T-helper 2 cell treated with Interferon-gamma antibody and Interleukin-4, amounts not matched to agents 5 μg/mL and 100 μg/mL, for 36 hours (primary cell): ENCODE results near the gene EFCAB14.
"Not testable (repeated sequence)": the region's sequence is repeated elsewhere in the genome, so short reads cannot be mapped to it uniquely, and the experiment has no call there.

ENCODE experiments used
- DNase-seq: peaks from one replicate; pipeline ENCODE4 v3.0.0; 2021; ENCODE audit warnings: low spot score
- H3K27ac Mint-ChIP-seq: one replicate; pipeline ENCODE4 v1.8.0; 2021; ENCODE audit warnings: mild to moderate bottlenecking, mixed read lengths
- H3K27me3 Mint-ChIP-seq: one replicate; pipeline ENCODE4 v1.8.0; 2021; ENCODE audit warnings: low read depth, mixed read lengths
- H3K36me3 Mint-ChIP-seq: one replicate; pipeline ENCODE4 v1.8.0; 2021; ENCODE audit warnings: low read depth, mixed read lengths
- H3K4me1 Mint-ChIP-seq: one replicate; pipeline ENCODE4 v1.8.0; 2021; ENCODE audit warnings: low read depth, mixed read lengths
- H3K4me3 Mint-ChIP-seq: one replicate; pipeline ENCODE4 v1.8.0; 2022; ENCODE audit warnings: mild to moderate bottlenecking, moderate library complexity, mixed read lengths
- H3K9me3 Mint-ChIP-seq: one replicate; pipeline ENCODE4 v1.8.0; 2021; ENCODE audit warnings: mixed read lengths

Gene EFCAB14

DNA sequence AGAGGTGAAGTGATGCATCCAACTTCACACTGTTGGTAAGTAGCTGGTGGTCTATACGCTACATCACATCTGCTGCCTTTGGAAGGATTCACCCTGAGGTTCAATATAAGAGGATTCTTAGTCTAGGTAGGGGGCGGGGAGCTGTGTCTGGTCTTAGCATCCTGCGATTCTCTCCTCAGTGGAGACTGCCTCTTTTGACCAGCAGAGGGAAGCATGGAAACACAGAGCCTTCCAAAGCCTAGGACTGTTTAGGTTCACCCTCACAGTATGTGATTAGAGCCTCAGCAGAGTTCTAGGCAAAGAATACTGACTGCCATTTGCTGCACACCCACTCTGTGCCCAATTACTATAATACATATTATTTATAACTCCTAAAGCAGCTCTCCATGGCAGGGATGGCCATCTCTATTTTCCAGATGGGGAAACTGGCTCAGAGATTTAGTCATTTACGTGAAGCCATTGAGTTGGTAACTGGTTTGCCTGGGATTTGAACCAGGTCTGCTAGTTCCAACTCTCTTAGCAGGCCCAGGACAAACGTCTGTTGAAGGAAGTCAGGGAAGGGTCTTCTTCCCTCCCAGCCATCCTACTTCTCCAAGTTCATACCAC lies 28.9 kb upstream of the EFCAB14 start:
- no peaks in the 10 kb centered on the region for H3K4me1 Mint-ChIP-seq
- H3K27ac Mint-ChIP-seq = no peak overlapping the region
- no peak for DNase-seq
- peaks cover 17% of the 10 kb centered on the region for H3K27me3 Mint-ChIP-seq
- H3K36me3 Mint-ChIP-seq = no peaks in the 10 kb centered on the region
- H3K9me3 Mint-ChIP-seq = no peaks in the 10 kb centered on the region
- no peak overlapping the region for H3K4me3 Mint-ChIP-seq

GRCh38 chr1:46742069-46742468 lies 23.2 kb upstream of the EFCAB14 start:
- DNase-seq = no peak
- Mint-ChIP-seq H3K4me1 (no peaks in the 10 kb centered on the region), H3K4me3 (no peak overlapping the region), H3K27me3 (peaks cover 20% of the 10 kb centered on the region), H3K9me3 (no peaks in the 10 kb centered on the region), H3K27ac (no peak overlapping the region), H3K36me3 (no peaks in the 10 kb centered on the region)

DNA sequence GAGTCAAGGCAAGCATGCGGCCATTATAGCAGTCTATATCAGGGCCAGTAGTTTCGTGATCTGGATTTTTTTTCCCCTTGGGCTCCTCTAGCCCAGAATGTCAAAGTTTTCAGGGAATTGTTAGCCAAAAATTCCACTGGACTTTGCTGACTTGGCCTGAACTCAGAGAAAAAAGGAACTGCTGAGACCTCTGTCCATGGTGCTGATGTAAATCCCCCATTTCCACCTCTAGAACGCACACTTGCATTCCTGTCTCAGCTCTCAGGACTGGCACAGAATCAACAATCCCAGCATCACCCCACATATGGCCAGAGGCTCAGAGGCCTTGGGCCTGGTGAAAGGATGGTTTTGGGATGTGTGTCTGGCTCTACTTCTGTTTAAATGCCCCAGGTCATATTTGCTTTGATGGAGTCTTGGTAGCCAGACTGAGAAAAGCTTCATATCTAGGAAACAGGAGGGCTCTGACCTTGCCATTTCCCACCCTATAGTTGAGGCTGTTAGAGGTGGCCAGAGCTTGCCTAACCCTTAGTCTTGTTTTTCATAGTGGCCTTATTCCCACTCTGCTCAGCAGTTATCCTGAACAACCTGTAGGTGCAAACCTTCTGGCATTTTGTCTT lies 16.9 kb upstream of the EFCAB14 start:
- peaks cover 5% of the 10 kb centered on the region for H3K27me3 Mint-ChIP-seq
- no peaks in the 10 kb centered on the region for H3K9me3 Mint-ChIP-seq
- no peaks in the 10 kb centered on the region for H3K36me3 Mint-ChIP-seq
- no peak overlapping the region for H3K4me3 Mint-ChIP-seq
- no peaks in the 10 kb centered on the region for H3K4me1 Mint-ChIP-seq
- no peak overlapping the region for H3K27ac Mint-ChIP-seq
- no peak for DNase-seq

GRCh38 chr1:46728327-46728873 lies 9.5 kb upstream of the EFCAB14 start:
- H3K27me3 Mint-ChIP-seq = peaks cover 26% of the 10 kb centered on the region
- not testable (repeated sequence) for H3K27ac Mint-ChIP-seq, H3K36me3 Mint-ChIP-seq

GRCh38 chr1:46725736-46726108 lies 6.8 kb upstream of the EFCAB14 start:
- no peak overlapping the region for H3K27ac Mint-ChIP-seq
- no peaks in the 10 kb centered on the region for H3K9me3 Mint-ChIP-seq
- H3K36me3 Mint-ChIP-seq = no peaks in the 10 kb centered on the region
- H3K27me3 Mint-ChIP-seq = peaks cover 19% of the 10 kb centered on the region
- no peak for DNase-seq
- peaks cover 2% of the 10 kb centered on the region for H3K4me1 Mint-ChIP-seq
- no peak overlapping the region for H3K4me3 Mint-ChIP-seq

More at GRCh38 chr1:46728327-46728873, 9.5 kb upstream of the EFCAB14 start:
- not testable (repeated sequence) for H3K9me3 Mint-ChIP-seq, DNase-seq, H3K4me1 Mint-ChIP-seq, H3K4me3 Mint-ChIP-seq

- Mint-ChIP-seq H3K27me3 (peaks cover 18% of the 10 kb centered on the region), H3K9me3 (no peaks in the 10 kb centered on the region), H3K4me1 (peaks cover 2% of the 10 kb centered on the region), H3K4me3 (no peak overlapping the region), H3K27ac (no peak overlapping the region), H3K36me3 (no peaks in the 10 kb centered on the region)
- peak; percentile 55 for DNase-seq
These were observed 6.2 kb upstream of the EFCAB14 start for GRCh38 chr1:46724991-46725735.

GRCh38 chr1:46723901-46724300 lies 5.0 kb upstream of the EFCAB14 start:
- Mint-ChIP-seq H3K9me3 (no peaks in the 10 kb centered on the region), H3K27me3 (peaks cover 18% of the 10 kb centered on the region), H3K27ac (no peak overlapping the region), H3K36me3 (no peaks in the 10 kb centered on the region), H3K4me3 (no peak overlapping the region), H3K4me1 (peaks cover 10% of the 10 kb centered on the region)
- no peak for DNase-seq

DNA sequence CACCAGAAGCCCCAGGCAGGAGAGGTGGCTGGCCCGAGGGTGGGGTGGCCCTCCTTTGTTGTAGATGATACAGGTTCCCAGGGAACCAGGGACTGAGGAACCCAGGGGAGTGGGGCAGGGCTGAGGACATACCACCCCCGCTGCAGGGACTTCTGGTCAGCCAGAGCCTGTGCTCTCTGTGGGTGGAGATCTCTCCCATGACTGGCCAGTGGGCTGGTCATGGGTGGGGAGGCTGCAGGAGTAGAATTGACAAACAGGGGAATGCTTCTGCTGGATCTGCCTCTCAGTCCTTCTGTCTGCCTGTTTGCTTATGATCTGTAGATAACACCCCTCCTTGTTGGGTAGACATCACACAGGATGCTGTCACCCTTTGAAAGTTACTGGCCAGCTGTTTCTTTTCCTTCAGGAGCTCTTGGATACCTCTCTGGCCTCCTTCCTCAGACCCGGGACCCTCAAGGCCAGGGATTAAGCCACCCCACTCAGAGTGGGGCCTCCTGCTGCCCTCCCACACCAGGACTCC lies 2.8 kb upstream of the EFCAB14 start:
- Mint-ChIP-seq H3K27ac (no peak overlapping the region), H3K27me3 (peaks cover 11% of the 10 kb centered on the region), H3K4me3 (no peak overlapping the region), H3K9me3 (no peaks in the 10 kb centered on the region), H3K36me3 (peaks cover 10% of the 10 kb centered on the region), H3K4me1 (peaks cover 23% of the 10 kb centered on the region)
- DNase-seq = no peak

GRCh38 chr1:46721204-46721603 lies 2.3 kb upstream of the EFCAB14 start:
- Mint-ChIP-seq H3K27me3 (peaks cover 7% of the 10 kb centered on the region), H3K27ac (no peak overlapping the region), H3K36me3 (peaks cover 14% of the 10 kb centered on the region), H3K4me1 (peaks cover 29% of the 10 kb centered on the region), H3K4me3 (no peak overlapping the region), H3K9me3 (no peaks in the 10 kb centered on the region)
- DNase-seq = no peak

DNA sequence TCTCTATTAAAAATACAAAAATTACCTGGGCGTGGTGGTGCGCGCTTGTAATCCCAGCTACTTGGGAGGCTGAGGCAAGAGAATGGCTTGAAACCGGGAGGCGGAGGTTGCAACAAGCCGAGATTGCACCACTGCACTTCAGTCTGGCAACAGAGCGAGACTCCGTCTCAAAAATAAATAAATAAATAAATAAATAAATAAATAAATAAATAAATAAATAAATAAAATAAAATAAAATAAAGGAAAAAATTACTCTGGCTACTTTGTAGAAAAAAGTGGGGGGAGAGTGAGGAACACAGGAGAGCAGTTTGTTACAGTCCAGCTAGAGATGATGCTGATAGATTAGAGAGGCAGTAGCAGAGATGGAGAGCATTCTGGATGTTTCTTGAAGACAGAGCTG lies 1.4 kb upstream of the EFCAB14 start:
- H3K4me1 Mint-ChIP-seq = peaks cover 33% of the 10 kb centered on the region
- H3K4me3 Mint-ChIP-seq, H3K27ac Mint-ChIP-seq: not testable (repeated sequence)

GRCh38 chr1:46719689-46720088 lies 775 bp upstream of the EFCAB14 start:
- peaks cover 34% of the 10 kb centered on the region for H3K4me1 Mint-ChIP-seq
- peak overlapping the region; percentile 77 for H3K4me3 Mint-ChIP-seq
- DNase-seq = no peak
- peak overlapping the region; percentile 87 for H3K27ac Mint-ChIP-seq
- no peaks in the 10 kb centered on the region for H3K27me3 Mint-ChIP-seq
- H3K36me3 Mint-ChIP-seq = peaks cover 22% of the 10 kb centered on the region
- no peaks in the 10 kb centered on the region for H3K9me3 Mint-ChIP-seq

More for the DNA sequence above, 1.4 kb upstream of the EFCAB14 start:
- not testable (repeated sequence) for DNase-seq, H3K27me3 Mint-ChIP-seq, H3K9me3 Mint-ChIP-seq
- H3K36me3 Mint-ChIP-seq = peaks cover 19% of the 10 kb centered on the region

DNA sequence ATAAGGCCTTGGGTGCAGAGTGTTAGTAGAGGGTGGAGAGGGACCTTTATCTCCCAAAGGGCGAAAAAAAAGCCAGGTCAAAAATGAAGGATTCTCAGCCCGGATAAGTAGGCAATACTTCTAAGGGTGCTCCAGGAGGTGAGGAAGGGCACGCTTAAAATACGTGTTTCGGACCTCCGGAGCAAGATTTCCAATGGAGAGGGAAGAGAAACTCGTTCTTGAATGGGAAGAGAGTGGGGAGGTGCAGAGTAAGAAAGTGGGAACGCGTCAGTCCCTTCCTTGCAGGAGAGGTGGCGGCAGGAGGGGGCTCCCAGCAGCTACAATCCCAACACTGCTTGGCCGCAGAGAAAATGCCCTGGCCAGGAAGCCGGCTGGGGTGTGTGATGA lies 581 bp downstream of the EFCAB14 start:
- Mint-ChIP-seq H3K27ac (peak overlapping the region; percentile 90), H3K27me3 (no peaks in the 10 kb centered on the region), H3K4me3 (peak overlapping the region; percentile 98), H3K9me3 (no peaks in the 10 kb centered on the region), H3K4me1 (peaks cover 39% of the 10 kb centered on the region), H3K36me3 (peaks cover 32% of the 10 kb centered on the region)
- DNase-seq = no peak

GRCh38 chr1:46717654-46718053 lies 1.3 kb downstream of the EFCAB14 start:
- H3K27ac Mint-ChIP-seq = peak overlapping the region; percentile 90
- no peaks in the 10 kb centered on the region for H3K27me3 Mint-ChIP-seq
- DNase-seq = no peak
- peak overlapping the region; percentile 98 for H3K4me3 Mint-ChIP-seq
- no peaks in the 10 kb centered on the region for H3K9me3 Mint-ChIP-seq
- H3K36me3 Mint-ChIP-seq = peaks cover 32% of the 10 kb centered on the region
- H3K4me1 Mint-ChIP-seq = peaks cover 39% of the 10 kb centered on the region

- no peak for DNase-seq
- Mint-ChIP-seq H3K27me3 (no peaks in the 10 kb centered on the region), H3K27ac (no peak overlapping the region), H3K9me3 (no peaks in the 10 kb centered on the region), H3K4me3 (no peak overlapping the region), H3K36me3 (peaks cover 47% of the 10 kb centered on the region), H3K4me1 (peaks cover 41% of the 10 kb centered on the region)
These were observed 3.9 kb downstream of the EFCAB14 start for GRCh38 chr1:46714976-46715375.
